ENCODE data around the gene KIF2A. TPM values are rescaled to one million over a fixed set of nuclear protein-coding genes. Genes with fewer than 3 reads are reported as not detected.

KIF2A gene
- total and polyA plus RNA-seq, 2 donors, result 16.6 to 87.9 TPM

GRCh38 chr5:62395210-62395950 lies 89.4 kb downstream of the KIF2A start:
- no peak overlapping the region for H3K4me3 ChIP-seq (ENCODE audit: low read depth, low read length)
- no peak overlapping the region for H3K27ac ChIP-seq (ENCODE audit: low read depth)
- H3K36me3 ChIP-seq (ENCODE audit: insufficient read depth), result peaks cover 8% of the 10 kb centered on the region
- no peak for DNase-seq (ENCODE audit: extremely low spot score)
- H3K4me1 ChIP-seq (ENCODE audit: insufficient read depth), result no peaks in the 10 kb centered on the region
- 87% methylated on average over 5 of the region's 5 CpGs for WGBS

GRCh38 chr5:62403411-62404250 lies 97.6 kb downstream of the KIF2A start, which contains the start of gene DIMT1:
Gene DIMT1, minus strand, starts transcription at chr5:62403905. Its CDS starts 133 bp downstream, at chr5:62403772.
- Histone ChIP-seq H3K27ac (ENCODE audit: low read depth) (peak within 1 kb of the TSS; percentile 92), H3K4me1 (ENCODE audit: insufficient read depth) (no peaks in the 10 kb centered on the region)
- whole genome bisulfite sequencing, result under 1% methylated on average over 66 of the region's 66 CpGs

GRCh38 chr5:62412549-62413329 lies 106.7 kb downstream of the KIF2A start, which contains the start of gene IPO11:
Gene IPO11, plus strand, starts transcription at chr5:62412763. Its CDS starts 24,517 bp downstream, at chr5:62437280.
- H3K4me1 ChIP-seq (ENCODE audit: insufficient read depth), result no peaks in the 10 kb centered on the region
- peak within 1 kb of the TSS; percentile 72 for H3K27ac ChIP-seq (ENCODE audit: low read depth)
- peak; percentile 98 for DNase-seq (ENCODE audit: extremely low spot score)
- no peaks in the 10 kb centered on the region for H3K36me3 ChIP-seq (ENCODE audit: insufficient read depth)
- under 1% methylated on average over 66 of the region's 66 CpGs for WGBS
- peak within 1 kb of the TSS; percentile 83 for H3K4me3 ChIP-seq (ENCODE audit: low read depth, low read length)

More at GRCh38 chr5:62403411-62404250, 97.6 kb downstream of the KIF2A start, which contains the start of gene DIMT1:
- H3K36me3 ChIP-seq (ENCODE audit: insufficient read depth), result peaks cover 2% of the 10 kb centered on the region
- peak within 1 kb of the TSS; percentile 83 for H3K4me3 ChIP-seq (ENCODE audit: low read depth, low read length)
- peak; percentile 96 for DNase-seq (ENCODE audit: extremely low spot score)

DNA sequence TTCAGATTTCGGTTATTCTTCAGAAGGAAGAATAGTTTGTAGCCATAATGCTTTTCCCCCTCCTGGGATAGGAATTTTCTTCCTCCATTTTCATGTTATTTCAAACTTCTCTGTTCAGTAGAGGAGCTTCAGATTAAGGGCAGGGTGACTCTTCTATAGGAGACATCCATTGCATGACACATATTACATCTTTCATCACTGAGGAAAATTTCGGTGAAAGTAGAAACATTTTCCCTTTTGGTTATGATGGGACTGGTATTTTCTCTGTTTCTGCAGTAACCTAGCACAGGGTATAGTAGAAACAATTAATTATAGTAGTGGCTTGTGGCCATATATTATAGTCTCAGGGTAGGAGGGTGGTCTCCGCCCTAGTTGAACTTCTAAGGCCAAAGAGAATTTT lies 107.7 kb downstream of the KIF2A start:
- no peak overlapping the region for H3K27ac ChIP-seq (ENCODE audit: low read depth)
- no peak for DNase-seq (ENCODE audit: extremely low spot score)
- WGBS, result 58% methylated on average over 3 of the region's 3 CpGs
- H3K4me1 ChIP-seq (ENCODE audit: insufficient read depth), result no peaks in the 10 kb centered on the region
- H3K4me3 ChIP-seq (ENCODE audit: low read depth, low read length), result peak overlapping the region; percentile 83
- no peaks in the 10 kb centered on the region for H3K36me3 ChIP-seq (ENCODE audit: insufficient read depth)

GRCh38 chr5:62418462-62419076 lies 112.6 kb downstream of the KIF2A start:
- Histone ChIP-seq H3K4me3 (ENCODE audit: low read depth, low read length) (no peak overlapping the region), H3K4me1 (ENCODE audit: insufficient read depth) (no peaks in the 10 kb centered on the region), H3K27ac (ENCODE audit: low read depth) (no peak overlapping the region), H3K36me3 (ENCODE audit: insufficient read depth) (no peaks in the 10 kb centered on the region)
- DNase-seq (ENCODE audit: extremely low spot score), result no peak
- WGBS, result 90% methylated on average over 4 of the region's 4 CpGs

DNA sequence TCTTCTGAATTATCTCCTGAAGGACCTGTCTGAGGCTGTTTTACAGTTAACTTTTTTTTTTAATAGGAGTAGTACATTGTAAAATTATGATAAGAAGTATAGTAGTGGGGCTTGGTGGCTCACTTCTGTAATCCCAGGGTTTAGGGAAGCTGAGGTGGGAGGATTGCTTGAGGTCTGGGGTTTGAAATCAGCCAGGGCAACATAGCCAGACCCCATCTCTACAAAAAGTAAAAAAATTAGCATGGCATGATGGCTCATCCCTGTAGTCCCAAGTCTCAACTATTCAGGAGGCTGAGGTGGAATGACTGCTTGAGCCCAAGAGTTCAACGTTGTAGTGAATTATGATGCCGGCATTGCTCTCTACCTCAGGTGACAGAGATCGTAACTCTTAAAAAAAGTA lies 113.6 kb downstream of the KIF2A start:
- H3K4me3 ChIP-seq (ENCODE audit: low read depth, low read length), result no peak overlapping the region
- H3K36me3 ChIP-seq (ENCODE audit: insufficient read depth), result no peaks in the 10 kb centered on the region
- no peak for DNase-seq (ENCODE audit: extremely low spot score)
- 100% methylated on average over 3 of the region's 3 CpGs for WGBS
- H3K4me1 ChIP-seq (ENCODE audit: insufficient read depth), result no peaks in the 10 kb centered on the region
- H3K27ac ChIP-seq (ENCODE audit: low read depth), result no peak overlapping the region

- Histone ChIP-seq H3K4me1 (ENCODE audit: insufficient read depth) (no peaks in the 10 kb centered on the region), H3K36me3 (ENCODE audit: insufficient read depth) (no peaks in the 10 kb centered on the region), H3K4me3 (ENCODE audit: low read depth, low read length) (no peak overlapping the region), H3K27ac (ENCODE audit: low read depth) (no peak overlapping the region)
- no peak for DNase-seq (ENCODE audit: extremely low spot score)
- WGBS, result 68% methylated on average over 1 of the region's 1 CpG
Observed at GRCh38 chr5:62421414-62421813, 115.4 kb downstream of the KIF2A start.

DNA sequence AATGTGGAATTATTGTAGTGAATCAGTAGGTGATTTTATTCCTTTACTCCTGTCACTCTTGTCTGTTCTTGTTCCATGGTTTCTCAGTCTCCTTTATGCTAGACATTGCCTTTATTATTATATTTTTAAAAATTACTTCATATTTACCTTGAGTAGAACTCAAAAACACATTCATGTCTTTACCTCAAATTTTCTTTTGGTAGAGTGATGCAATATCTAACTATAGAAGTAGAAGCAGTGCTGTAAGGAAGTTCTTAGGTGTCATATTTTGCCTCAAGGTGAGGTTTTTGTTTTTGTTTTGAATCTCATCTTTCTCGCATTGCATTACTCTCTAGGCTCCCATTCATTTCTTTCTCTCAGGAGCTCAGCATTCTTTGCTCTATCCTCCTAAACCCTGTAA lies 118.8 kb downstream of the KIF2A start:
- H3K27ac ChIP-seq (ENCODE audit: low read depth), result no peak overlapping the region
- no peak overlapping the region for H3K4me3 ChIP-seq (ENCODE audit: low read depth, low read length)
- 99% methylated on average over 1 of the region's 1 CpG for WGBS

DNA sequence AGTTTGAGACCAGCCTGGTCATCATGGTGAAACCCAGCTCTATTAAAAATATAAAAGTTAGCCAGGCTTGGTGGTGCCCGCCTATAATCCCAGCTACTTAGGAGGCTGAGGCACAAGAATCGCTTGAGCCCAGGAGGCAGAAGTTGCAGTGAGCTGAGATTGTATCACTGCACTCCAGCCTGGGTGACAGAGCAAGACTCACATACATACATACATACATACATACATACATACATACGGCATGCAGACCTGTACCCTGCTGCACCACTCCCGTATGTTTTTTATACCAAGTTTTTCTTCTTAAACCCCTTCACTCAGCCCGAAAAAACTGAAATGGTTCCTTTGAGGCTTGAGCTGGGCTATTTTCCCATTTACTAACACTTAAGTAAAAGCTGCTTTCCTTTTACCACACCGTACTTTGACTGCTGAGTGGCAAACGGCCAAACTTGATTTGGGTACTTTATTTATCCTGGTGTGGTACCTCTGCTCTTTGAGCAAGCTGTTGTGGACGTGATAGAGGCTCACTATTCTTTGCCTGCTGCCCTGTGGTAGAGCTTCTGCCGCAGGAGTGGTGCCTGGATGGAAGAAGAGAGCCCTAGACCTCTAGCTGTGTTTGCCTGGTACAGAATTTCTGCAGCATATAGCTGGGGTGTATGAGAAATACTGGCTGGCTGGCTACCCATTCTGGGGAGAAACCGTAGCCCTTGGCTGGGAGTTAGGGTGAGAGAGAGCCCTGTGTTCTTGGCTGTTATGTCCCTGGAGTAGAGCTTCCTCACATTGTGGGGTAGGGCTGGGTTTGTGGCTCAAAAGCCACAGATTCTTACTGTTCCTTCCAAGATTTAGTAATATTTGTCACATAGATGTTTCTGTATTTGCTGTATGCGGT lies 126.0 kb downstream of the KIF2A start:
- no peak overlapping the region for H3K27ac ChIP-seq (ENCODE audit: low read depth)
- no peak overlapping the region for H3K4me3 ChIP-seq (ENCODE audit: low read depth, low read length)
- DNase-seq (ENCODE audit: extremely low spot score), result no peak
- H3K4me1 ChIP-seq (ENCODE audit: insufficient read depth), result no peaks in the 10 kb centered on the region
- WGBS, result 81% methylated on average over 11 of the region's 11 CpGs
- no peaks in the 10 kb centered on the region for H3K36me3 ChIP-seq (ENCODE audit: insufficient read depth)

More for the DNA sequence above, 118.8 kb downstream of the KIF2A start:
- Histone ChIP-seq H3K4me1 (ENCODE audit: insufficient read depth) (no peaks in the 10 kb centered on the region), H3K36me3 (ENCODE audit: insufficient read depth) (no peaks in the 10 kb centered on the region)
- no peak for DNase-seq (ENCODE audit: extremely low spot score)

DNA sequence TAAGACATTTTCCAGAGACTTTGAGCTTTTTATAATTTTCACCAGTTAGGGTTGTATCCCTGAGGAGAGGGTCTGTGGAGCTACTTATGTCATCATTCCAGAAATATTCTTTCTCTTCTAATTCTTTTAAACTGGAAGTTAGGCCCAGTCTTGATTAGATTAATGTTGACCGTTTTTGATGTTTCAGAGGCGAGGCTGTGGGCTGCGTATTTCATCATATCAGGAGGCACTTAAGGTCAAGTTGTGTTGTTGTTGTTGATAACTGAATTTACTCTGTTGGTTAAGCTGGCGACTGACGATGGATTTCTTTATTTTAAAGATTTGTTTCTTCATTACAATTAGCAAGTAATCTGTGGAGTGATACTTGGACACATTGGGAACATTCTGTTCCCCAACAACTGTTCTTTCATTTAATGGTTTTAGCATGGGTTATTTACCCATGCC lies 126.6 kb downstream of the KIF2A start:
- Histone ChIP-seq H3K27ac (ENCODE audit: low read depth) (no peak overlapping the region), H3K4me3 (ENCODE audit: low read depth, low read length) (no peak overlapping the region), H3K4me1 (ENCODE audit: insufficient read depth) (no peaks in the 10 kb centered on the region), H3K36me3 (ENCODE audit: insufficient read depth) (no peaks in the 10 kb centered on the region)
- DNase-seq (ENCODE audit: extremely low spot score), result no peak
- WGBS, result 89% methylated on average over 5 of the region's 5 CpGs

Measured in urinary bladder (tissue), 4 donors.